Fibroblast of villous mesenchyme (primary cell): ENCODE measurements around the gene ZFR2. TPM values are rescaled to one million over a fixed set of nuclear protein-coding genes. Genes with fewer than 3 reads are reported as not detected.

Experiments used
- DNase-seq: peaks from one replicate; pipeline ENCODE4 v3.0.0-alpha.2; 2010; ENCODE audit warnings: low read depth
- H3K4me3 ChIP-seq: 2 replicates; pipeline ENCODE4 v1.5.1; 2011; ENCODE audit warnings: low read depth, mild to moderate bottlenecking, low read length
- total RNA-seq: library from RNA; depleted of rRNA; stranded (reverse); fragments of >200 nt; gene quantifications from 2 replicates; pipeline ENCODE4 v1.2.3, GENCODE V29; 2012
- TF ChIP-seq, protein P1 (sequence below): IDR thresholded peaks from 2 replicates; pipeline ENCODE4 v1.5.1; 2012; ENCODE audit warnings: low read depth, mild to moderate bottlenecking, low read length; ENCODE audit not compliant: insufficient read depth

ZFR2 gene
- total RNA-seq, 1 donor, result not detected

DNA sequence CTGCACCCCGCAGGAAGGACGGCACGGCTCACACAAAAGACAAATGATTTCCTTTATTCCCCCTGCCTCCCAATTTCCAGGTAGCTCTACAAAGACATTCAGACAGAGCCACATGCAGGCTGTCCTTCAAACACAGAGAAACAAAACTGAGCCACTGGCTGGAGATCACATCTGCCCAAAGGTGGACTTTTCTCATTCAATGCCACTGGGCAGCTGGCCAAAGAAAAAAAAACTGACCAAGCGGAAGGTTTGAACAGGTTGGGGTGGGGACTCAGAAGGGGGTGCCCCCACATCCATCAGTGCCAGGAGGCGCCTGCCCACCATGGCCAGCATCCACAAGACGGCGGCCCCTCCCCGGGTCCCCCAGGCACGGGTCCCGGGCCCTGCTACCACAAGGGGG, 64.9 kb downstream of the ZFR2 start:
- H3K4me3 ChIP-seq, result no peak overlapping the region
- TF ChIP-seq, protein P1, sequence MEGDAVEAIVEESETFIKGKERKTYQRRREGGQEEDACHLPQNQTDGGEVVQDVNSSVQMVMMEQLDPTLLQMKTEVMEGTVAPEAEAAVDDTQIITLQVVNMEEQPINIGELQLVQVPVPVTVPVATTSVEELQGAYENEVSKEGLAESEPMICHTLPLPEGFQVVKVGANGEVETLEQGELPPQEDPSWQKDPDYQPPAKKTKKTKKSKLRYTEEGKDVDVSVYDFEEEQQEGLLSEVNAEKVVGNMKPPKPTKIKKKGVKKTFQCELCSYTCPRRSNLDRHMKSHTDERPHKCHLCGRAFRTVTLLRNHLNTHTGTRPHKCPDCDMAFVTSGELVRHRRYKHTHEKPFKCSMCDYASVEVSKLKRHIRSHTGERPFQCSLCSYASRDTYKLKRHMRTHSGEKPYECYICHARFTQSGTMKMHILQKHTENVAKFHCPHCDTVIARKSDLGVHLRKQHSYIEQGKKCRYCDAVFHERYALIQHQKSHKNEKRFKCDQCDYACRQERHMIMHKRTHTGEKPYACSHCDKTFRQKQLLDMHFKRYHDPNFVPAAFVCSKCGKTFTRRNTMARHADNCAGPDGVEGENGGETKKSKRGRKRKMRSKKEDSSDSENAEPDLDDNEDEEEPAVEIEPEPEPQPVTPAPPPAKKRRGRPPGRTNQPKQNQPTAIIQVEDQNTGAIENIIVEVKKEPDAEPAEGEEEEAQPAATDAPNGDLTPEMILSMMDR, result no peak
- no peak for DNase-seq

- no peak for DNase-seq
- H3K4me3 ChIP-seq, result no peak overlapping the region
- TF ChIP-seq, protein P1, result no peak
These were observed 65.5 kb downstream of the ZFR2 start for GRCh38 chr19:3803114-3803888.

DNA sequence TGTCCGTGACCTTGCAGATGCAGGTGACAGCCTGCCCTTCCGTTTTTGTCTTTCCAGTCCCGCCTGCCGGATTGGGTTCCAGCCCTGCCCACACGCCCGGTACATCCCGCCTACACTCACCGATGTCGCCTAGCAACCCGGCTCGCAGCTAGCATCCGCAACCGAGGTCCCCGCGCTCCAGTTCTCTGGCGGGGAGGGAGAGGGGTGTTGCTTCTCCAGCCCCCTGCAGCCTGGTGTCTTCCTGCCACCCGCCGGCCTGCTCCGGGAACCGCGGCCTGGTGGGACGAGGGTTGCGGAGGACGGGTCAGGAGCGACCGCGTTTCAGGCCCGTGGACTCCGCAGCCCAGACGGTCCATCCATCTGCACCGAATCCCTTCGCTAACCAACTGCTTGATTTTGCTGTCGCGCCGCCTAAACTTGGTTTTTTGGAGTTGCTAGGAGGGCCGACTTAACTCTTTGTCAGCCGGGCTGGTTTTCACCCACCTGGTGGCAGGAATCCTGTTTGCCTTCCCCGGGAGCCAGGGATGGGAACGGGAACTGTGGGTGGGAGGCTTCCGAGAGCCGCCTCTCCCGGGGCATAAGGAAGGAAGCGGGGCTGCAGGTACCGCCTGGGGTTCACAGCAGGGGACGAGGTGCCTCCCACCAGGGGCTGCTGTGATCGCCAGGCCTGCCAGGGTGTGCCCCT, 67.3 kb downstream of the ZFR2 start:
- no peak overlapping the region for H3K4me3 ChIP-seq
- no peak for DNase-seq
- TF ChIP-seq, protein P1, result peak; percentile 23

- TF ChIP-seq, protein P1, result no peak
- DNase-seq, result no peak
- no peak overlapping the region for H3K4me3 ChIP-seq
These were observed 67.8 kb downstream of the ZFR2 start for GRCh38 chr19:3800996-3801395.

DNA sequence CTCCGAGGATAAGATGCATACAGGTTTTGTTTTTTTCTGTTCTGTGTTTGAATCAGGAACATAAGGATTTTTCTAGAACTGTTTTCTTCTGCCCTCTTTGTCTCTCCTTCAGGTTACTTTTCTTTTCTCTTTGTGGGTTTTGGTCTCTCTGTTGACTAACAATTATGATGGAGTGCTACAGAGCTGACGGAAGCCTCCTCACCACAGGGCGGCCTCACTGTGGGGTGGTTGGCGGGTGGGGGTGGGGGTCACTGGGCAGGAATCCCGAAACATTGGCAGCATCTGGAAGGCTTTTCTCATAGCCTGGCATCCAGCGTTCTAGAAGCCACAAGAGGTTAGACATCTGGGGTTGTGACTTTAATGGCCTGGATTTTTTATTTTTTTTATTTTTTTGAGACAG, 70.7 kb downstream of the ZFR2 start:
- no peak overlapping the region for H3K4me3 ChIP-seq
- DNase-seq, result no peak
- TF ChIP-seq, protein P1, result no peak

DNA sequence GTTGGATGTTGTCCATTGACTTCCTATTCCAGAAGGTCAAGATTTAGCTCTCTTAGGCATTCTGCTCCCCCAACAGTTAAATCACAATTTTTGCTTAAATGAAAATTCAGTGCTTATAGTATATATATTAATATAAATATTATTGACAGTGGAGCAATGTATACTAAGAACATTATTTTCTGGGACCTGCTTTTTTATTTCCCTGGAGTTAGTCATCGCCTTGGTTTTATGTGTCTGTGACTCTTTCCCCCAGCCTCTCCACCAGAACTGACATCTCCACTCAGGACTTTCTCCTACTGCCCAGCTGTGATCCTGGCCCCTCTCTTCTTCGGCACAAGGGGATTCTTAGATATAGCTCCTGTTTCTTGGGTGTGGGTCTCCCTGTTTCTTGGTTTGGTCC, 72.5 kb downstream of the ZFR2 start:
- DNase-seq, result no peak
- TF ChIP-seq, protein P1, result no peak

DNA sequence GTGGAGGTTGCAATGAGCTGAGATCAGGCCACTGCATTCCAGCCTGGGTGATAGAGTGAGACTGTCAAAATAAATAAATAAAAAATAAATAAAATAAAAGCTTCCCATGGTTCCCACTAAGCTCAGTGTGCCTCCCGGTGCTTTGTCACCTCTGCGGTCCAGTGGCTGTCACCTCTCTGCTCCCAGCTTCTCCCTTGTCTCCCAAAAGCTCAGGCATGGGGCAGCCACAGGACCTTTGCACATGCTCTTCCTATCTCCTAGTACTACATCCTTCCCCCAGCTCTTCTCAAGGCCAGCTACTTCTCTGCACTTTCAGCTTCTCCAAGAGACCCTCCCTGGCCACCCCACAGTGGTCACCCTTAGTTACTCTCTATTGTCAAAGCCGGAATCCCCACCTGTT, 75.0 kb downstream of the ZFR2 start:
- DNase-seq, result no peak
- H3K4me3 ChIP-seq, result no peak overlapping the region
- TF ChIP-seq, protein P1, result no peak

More for the DNA sequence above, 72.5 kb downstream of the ZFR2 start:
- no peak overlapping the region for H3K4me3 ChIP-seq
